HL-60 (cell line): ENCODE measurements around the gene AKT1S1.
A peak's percentile ranks its signal among the peaks of the same experiment; 100 is the strongest.

Source experiments
- DNase-seq, 2 experiments: peaks; one replicate each; pipeline ENCODE4 v3.0.0-alpha.2; 2010 to 2020; ENCODE audit warnings: low read depth in 1 of 2, low spot score in 1 of 2
- H3K27ac ChIP-seq: fragments of 250-450 bp; sonication (Bioruptor Pico); replicated peaks from 2 replicates; pipeline ENCODE4 v1.5.1; 2020; ENCODE audit warnings: mild to moderate bottlenecking, moderate library complexity
- H3K27me3 ChIP-seq: fragments of 250-450 bp; sonication (Bioruptor Pico); 2 replicates; pipeline ENCODE4 v1.5.1; 2021; ENCODE audit warnings: mild to moderate bottlenecking, moderate library complexity; ENCODE audit not compliant: insufficient read depth, poor library complexity, severe bottlenecking
- H3K4me3 ChIP-seq: replicated peaks from 2 replicates; pipeline ENCODE4 v1.5.1; 2011; ENCODE audit warnings: mild to moderate bottlenecking, control low read depth, low read length; ENCODE audit not compliant: insufficient read depth
- CTCF ChIP-seq: IDR thresholded peaks from one replicate; pipeline ENCODE4 v1.5.1; 2011; ENCODE audit warnings: low read length, control low read depth, inconsistent platforms; ENCODE audit not compliant: insufficient read depth
- GABPA ChIP-seq: IDR thresholded peaks from 2 replicates; pipeline ENCODE4 v1.6.1; 2012; ENCODE audit warnings: low read depth
- POLR2AphosphoS5 ChIP-seq: IDR thresholded peaks from 2 replicates; pipeline ENCODE4 v1.6.1; 2012; ENCODE audit warnings: low read depth
- SPI1 ChIP-seq: IDR thresholded peaks from 2 replicates; pipeline ENCODE4 v1.6.1; 2012; ENCODE audit warnings: low read depth, mild to moderate bottlenecking, borderline replicate concordance
- TF ChIP-seq, protein P1 (sequence below): IDR thresholded peaks from 2 replicates; pipeline ENCODE4 v1.6.1; 2012; ENCODE audit warnings: low read depth; ENCODE audit not compliant: insufficient replicate concordance

The AKT1S1 gene

DNA sequence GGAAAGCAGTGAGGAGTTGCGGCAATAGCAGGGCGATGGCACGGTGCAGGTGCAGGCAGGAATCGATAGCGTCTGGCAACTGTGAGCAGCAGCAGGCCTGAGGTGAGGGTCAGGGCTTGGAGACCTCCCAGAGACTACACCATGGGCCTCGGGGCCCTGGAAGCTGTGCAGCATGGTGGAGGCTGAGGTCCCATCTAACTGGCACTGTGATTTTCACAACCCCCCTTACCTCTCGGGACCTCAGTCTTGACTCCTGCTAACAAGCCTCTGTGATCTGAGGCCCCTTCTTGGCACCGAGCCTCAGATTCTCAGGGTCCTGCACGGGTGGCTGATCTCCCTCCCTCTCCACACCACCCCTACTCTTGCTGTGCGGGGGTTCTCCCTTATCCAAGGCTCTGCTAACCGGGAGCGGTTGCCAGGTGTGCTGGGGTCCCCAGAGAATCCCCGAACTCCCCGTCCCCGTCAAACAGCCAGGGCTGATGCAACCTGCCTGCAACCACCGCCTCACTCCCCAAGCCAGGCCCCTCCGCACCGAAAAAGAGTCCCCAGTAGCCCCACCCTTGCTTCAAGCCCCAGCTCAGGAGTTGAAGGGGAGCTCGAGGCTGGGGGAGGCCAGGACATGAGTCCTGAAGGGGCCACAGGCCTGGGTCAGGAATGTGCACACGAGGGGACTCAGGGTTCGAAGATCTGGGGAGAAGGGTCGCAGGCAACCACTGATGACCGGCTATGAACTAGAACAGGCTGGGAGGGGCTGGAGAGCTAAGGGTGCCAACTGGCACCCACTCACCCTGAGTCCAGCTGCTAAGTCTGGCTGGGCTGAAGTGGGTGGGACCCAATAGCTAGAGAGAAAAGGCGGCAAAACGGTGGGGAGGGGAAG is 47.1 kb upstream of the AKT1S1 start:
- Histone ChIP-seq H3K27me3 (no peaks in the 10 kb centered on the region), H3K4me3 (no peak overlapping the region), H3K27ac (peak overlapping the region; percentile 66)
- TF ChIP-seq, protein P1, sequence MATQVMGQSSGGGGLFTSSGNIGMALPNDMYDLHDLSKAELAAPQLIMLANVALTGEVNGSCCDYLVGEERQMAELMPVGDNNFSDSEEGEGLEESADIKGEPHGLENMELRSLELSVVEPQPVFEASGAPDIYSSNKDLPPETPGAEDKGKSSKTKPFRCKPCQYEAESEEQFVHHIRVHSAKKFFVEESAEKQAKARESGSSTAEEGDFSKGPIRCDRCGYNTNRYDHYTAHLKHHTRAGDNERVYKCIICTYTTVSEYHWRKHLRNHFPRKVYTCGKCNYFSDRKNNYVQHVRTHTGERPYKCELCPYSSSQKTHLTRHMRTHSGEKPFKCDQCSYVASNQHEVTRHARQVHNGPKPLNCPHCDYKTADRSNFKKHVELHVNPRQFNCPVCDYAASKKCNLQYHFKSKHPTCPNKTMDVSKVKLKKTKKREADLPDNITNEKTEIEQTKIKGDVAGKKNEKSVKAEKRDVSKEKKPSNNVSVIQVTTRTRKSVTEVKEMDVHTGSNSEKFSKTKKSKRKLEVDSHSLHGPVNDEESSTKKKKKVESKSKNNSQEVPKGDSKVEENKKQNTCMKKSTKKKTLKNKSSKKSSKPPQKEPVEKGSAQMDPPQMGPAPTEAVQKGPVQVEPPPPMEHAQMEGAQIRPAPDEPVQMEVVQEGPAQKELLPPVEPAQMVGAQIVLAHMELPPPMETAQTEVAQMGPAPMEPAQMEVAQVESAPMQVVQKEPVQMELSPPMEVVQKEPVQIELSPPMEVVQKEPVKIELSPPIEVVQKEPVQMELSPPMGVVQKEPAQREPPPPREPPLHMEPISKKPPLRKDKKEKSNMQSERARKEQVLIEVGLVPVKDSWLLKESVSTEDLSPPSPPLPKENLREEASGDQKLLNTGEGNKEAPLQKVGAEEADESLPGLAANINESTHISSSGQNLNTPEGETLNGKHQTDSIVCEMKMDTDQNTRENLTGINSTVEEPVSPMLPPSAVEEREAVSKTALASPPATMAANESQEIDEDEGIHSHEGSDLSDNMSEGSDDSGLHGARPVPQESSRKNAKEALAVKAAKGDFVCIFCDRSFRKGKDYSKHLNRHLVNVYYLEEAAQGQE = no peak
- TF ChIP-seq POLR2AphosphoS5 = peak; percentile 57; the same call in 1 of the 2 replicates
- DNase-seq = peak in 1 of 2 experiments; percentile 33

DNA sequence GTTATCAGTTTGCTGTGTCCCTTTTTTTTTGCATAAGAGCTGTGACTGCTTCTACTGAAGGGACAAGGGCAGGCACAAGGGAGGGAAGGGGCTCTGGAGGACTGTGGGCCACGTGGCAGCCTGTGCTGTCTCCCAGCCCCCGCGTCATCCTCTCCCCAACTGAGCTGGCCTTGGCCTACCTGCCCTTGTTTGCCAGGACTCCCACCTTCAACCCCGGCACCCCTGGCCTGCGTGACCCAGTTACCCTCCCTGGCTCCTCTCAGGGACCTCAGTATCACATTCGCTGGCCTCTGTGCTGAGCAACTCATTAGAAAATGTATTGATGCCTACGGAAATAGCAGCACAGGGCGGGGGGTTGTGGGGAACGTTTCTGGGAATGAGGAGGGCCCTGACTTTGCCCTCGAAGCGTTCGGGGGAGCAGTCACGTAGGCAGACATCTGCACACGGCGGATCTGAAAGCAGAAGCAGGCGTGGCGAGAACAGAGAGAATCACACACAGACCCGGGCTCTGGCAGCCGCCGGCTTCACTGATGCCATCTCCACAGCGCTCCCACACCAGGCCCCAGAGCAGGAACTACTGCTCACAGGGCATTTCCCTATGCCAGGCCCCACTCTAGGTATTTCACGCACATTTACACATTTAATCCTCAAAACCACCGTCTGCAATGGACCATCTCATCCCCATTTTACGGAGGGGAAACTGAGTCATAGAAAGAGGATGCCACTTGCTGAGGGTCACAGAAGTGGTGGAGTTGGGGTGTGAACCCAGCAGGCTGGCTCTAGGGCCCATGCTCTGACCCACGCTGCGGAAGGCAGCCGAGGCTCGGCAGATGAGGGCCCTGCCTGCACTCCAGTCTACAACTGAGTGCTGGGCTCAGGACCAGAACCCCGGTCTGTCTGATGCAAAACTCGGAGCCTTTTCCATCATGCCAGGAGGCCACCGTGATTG is 46.2 kb upstream of the AKT1S1 start:
- TF ChIP-seq POLR2AphosphoS5 (no peak), SPI1 (0 out of 2 replicates have a peak, but pooled peaks have one; percentile 7)
- DNase-seq = no peak
- Histone ChIP-seq H3K27ac (peak overlapping the region; percentile 66), H3K27me3 (no peaks in the 10 kb centered on the region), H3K4me3 (no peak overlapping the region)

- Histone ChIP-seq H3K27me3 (no peaks in the 10 kb centered on the region), H3K4me3 (no peak overlapping the region), H3K27ac (no peak overlapping the region; the same call in 1 of the 2 replicates)
- no peak for DNase-seq
- TF ChIP-seq POLR2AphosphoS5 (0 out of 2 replicates have a peak, but pooled peaks have one; percentile 17), CTCF (no peak)
Measured at GRCh38 chr19:49921871-49922795, 45.0 kb upstream of the AKT1S1 start.

DNA sequence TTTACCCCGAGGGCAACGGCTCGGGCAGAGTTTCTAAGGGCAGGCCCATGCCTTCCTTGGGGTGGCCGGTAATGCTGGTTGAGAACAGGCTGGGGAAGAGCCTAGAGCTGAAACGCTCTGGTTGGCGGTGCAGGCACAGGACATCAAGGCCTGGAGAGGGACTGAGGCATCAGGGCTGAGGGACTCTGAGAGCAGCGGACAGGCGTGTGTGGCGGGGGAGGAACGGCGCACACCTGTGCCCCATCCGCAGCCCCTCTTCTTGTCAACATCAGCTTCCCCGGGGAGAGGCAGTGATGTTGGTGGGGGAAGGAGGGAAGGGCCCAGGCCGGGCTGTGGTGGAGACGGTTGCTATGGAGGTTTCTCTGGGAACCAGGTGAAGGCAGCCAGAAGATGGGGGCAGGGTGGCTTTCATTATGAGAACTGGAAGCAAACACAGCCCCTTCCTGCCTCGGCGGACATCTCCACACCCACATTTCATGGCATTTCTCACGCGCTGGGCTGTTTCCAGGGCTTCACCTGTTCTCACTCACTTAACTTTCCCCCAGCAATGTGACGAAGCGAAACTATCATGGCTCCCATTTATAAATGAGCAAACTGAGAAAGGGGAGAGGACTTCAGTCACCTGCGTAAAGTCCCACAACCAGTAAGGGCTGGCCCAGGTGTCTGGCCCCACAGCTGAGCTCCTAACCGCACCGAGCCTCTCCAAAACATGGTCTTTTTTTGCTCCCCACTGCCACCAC is 43.6 kb upstream of the AKT1S1 start:
- DNase-seq = no peak
- H3K4me3 ChIP-seq = no peak overlapping the region
- H3K27ac ChIP-seq = no peak overlapping the region
- no peaks in the 10 kb centered on the region for H3K27me3 ChIP-seq
- TF ChIP-seq CTCF = no peak
- no peak for TF ChIP-seq GABPA
- TF ChIP-seq POLR2AphosphoS5 = 0 out of 2 replicates have a peak, but pooled peaks have one; percentile 13
